ENCODE results near the gene ASB15.

The ASB15 gene

DNA sequence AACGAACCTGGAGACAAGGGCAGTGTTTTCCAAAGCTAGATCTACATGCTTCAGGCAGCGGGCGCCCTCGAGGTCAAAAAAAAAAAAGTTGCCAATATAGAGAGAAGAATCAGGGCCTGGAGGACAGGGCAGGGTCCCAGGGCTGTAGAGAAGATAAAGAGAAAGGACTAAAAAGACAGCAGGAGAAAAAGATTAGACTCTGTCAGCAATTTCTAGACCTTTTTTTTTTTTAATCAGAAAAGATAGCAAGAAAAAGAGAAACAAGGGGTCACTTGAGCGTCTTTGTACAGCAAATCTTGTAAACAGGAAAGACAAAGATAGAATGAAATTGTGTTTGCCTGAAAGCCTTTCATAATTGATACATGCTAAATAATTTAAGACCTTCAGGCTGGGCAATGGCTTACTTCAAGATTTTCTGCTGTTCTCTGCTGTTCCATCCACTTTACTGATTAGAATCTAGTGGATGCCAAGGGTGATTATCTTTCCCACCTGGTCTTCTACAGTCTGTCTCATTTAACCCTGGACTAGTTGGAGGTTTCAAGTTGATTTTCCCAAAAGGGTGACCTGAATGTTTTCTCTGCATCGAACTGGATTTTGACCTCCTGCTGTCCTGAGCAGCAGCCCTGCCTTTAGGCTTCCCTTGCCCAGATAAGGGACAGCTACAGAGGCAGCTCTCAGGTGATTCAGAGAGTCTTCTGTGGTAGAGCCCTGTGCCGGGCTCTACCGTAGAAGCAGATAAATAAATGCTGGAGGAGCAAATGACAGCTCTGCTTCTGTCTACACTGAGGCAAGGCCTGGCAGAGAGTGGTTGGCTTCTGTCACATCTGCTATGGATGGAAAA lies 59.1 kb downstream of the ASB15 start:
- no peak overlapping the region for H3K4me3 ChIP-seq (ENCODE audit: low read depth, low read length)
- TF ChIP-seq, protein P1, sequence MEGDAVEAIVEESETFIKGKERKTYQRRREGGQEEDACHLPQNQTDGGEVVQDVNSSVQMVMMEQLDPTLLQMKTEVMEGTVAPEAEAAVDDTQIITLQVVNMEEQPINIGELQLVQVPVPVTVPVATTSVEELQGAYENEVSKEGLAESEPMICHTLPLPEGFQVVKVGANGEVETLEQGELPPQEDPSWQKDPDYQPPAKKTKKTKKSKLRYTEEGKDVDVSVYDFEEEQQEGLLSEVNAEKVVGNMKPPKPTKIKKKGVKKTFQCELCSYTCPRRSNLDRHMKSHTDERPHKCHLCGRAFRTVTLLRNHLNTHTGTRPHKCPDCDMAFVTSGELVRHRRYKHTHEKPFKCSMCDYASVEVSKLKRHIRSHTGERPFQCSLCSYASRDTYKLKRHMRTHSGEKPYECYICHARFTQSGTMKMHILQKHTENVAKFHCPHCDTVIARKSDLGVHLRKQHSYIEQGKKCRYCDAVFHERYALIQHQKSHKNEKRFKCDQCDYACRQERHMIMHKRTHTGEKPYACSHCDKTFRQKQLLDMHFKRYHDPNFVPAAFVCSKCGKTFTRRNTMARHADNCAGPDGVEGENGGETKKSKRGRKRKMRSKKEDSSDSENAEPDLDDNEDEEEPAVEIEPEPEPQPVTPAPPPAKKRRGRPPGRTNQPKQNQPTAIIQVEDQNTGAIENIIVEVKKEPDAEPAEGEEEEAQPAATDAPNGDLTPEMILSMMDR (IDR thresholded peaks at IDR 0.05; ENCODE audit: borderline replicate concordance, insufficient read depth, low read depth, low read length) = no peak

DNA sequence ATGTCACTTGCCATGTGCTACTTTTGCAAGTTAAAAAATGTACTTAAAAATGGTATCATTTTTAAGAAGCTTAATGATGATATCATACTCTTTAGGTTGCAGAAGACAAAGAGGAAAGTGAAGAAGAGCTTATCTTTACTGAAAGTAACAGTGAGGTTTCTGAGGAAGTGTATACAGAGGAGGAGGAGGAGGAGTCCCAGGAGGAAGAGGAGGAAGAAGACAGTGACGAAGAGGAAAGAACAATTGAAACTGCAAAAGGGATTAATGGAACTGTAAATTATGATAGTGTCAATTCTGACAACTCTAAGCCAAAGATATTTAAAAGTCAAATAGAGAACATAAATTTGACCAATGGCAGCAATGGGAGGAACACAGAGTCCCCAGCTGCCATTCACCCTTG lies 60.1 kb downstream of the ASB15 start:
- H3K4me3 ChIP-seq (ENCODE audit: low read depth, low read length) = no peak overlapping the region
- TF ChIP-seq, protein P1 (IDR thresholded peaks at IDR 0.05; ENCODE audit: borderline replicate concordance, insufficient read depth, low read depth, low read length) = no peak

DNA sequence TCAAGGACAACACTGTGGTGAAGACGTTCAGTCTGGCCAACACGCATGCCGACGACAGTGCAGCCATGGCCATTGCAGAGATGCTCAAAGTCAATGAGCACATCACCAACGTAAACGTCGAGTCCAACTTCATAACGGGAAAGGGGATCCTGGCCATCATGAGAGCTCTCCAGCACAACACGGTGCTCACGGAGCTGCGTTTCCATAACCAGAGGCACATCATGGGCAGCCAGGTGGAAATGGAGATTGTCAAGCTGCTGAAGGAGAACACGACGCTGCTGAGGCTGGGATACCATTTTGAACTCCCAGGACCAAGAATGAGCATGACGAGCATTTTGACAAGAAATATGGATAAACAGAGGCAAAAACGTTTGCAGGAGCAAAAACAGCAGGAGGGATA lies 60.7 kb downstream of the ASB15 start:
- H3K4me3 ChIP-seq (ENCODE audit: low read depth, low read length) = no peak overlapping the region
- TF ChIP-seq, protein P1 (IDR thresholded peaks at IDR 0.05; ENCODE audit: borderline replicate concordance, insufficient read depth, low read depth, low read length) = no peak

DNA sequence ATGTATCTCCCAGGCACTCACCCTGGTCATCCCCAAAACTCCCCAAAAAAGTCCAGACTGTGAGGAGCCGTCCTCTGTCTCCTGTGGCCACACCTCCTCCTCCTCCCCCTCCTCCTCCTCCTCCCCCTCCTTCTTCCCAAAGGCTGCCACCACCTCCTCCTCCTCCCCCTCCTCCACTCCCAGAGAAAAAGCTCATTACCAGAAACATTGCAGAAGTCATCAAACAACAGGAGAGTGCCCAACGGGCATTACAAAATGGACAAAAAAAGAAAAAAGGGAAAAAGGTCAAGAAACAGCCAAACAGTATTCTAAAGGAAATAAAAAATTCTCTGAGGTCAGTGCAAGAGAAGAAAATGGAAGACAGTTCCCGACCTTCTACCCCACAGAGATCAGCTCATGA lies 61.1 kb downstream of the ASB15 start:
- H3K4me3 ChIP-seq (ENCODE audit: low read depth, low read length) = no peak overlapping the region
- TF ChIP-seq, protein P1 (IDR thresholded peaks at IDR 0.05; ENCODE audit: borderline replicate concordance, insufficient read depth, low read depth, low read length) = no peak

DNA sequence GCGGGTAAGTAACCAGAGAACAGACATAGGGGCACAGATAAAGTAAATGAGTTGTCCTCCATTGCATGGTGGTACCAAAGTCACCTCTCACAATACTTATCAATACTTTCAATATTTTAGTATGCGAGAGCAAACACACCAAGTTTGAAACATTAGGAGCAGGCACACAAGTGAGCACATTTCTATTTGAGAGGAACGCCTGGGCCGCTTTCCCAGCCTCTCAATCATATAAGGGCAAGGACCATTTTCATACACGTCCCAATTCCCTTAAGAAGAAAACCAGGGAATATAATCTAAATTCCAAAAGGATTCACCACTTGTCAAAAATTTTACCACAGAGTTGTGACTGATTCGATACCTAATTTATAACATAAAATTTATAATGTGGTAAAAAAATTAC lies 61.6 kb downstream of the ASB15 start:
- H3K4me3 ChIP-seq (ENCODE audit: low read depth, low read length) = no peak overlapping the region
- TF ChIP-seq, protein P1 (IDR thresholded peaks at IDR 0.05; ENCODE audit: borderline replicate concordance, insufficient read depth, low read depth, low read length) = no peak

DNA sequence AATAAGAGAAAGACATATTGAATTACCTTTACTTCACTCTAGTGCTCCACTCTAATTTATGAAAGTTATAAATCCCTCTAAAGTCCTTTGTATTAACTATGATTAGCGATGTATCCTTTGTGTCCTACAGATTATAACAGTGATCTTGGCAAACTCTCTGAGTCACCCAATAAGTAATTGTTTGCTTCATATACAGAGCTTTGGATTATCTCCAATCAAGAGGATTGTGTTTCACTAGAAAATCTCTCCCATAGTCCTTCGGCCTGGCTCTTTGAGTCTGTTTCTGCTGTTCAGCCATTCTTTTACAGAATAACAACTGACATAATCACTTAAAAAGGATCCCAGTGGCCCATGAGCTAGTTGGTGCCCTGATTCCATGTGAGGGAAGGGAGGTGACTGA lies 63.5 kb downstream of the ASB15 start:
- TF ChIP-seq, protein P1 (IDR thresholded peaks at IDR 0.05; ENCODE audit: borderline replicate concordance, insufficient read depth, low read depth, low read length) = no peak
- H3K4me3 ChIP-seq (ENCODE audit: low read depth, low read length) = no peak overlapping the region

DNA sequence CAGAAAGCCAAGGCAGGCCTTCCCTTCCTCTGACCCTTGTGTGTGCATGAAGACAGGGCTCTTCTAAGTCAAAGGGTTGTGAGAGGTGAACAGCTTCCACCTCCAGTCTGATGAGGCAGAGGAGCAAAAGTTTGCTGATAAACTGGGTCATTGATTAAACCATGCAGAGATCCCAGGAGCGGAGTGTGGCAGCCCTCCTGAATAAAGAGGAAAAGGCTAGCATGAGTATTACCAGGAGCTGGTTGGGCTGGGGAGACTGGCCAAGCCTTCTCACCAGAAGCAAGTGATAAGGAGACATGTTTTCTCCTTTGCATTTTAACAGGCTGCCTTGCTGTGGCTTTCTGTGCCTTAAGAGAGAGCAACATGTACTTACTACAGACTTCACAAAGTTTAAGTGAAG lies 64.3 kb downstream of the ASB15 start:
- TF ChIP-seq, protein P1 (IDR thresholded peaks at IDR 0.05; ENCODE audit: borderline replicate concordance, insufficient read depth, low read depth, low read length) = no peak
- H3K4me3 ChIP-seq (ENCODE audit: low read depth, low read length) = no peak overlapping the region

All from GM12875 (cell line).